Activated naive CD8-positive, alpha-beta T cell (primary cell): ENCODE results near the gene TSPYL4.

Experiments
- H3K27ac Mint-ChIP-seq: one replicate; pipeline ENCODE4 v1.8.0; 2021; ENCODE audit warnings: mixed read lengths
- H3K27me3 Mint-ChIP-seq: one replicate; pipeline ENCODE4 v1.8.0; 2021; ENCODE audit warnings: mixed read lengths
- H3K36me3 Mint-ChIP-seq: one replicate; pipeline ENCODE4 v1.8.0; 2021; ENCODE audit warnings: mixed read lengths
- H3K4me1 Mint-ChIP-seq: one replicate; pipeline ENCODE4 v1.8.0; 2021; ENCODE audit warnings: low read depth, mixed read lengths
- H3K4me3 Mint-ChIP-seq: one replicate; pipeline ENCODE4 v1.8.0; 2021; ENCODE audit warnings: mild to moderate bottlenecking, mixed read lengths
- H3K9me3 Mint-ChIP-seq: one replicate; pipeline ENCODE4 v1.8.0; 2021; ENCODE audit warnings: low read depth, mixed read lengths

TSPYL4 gene

GRCh38 chr6:116221067-116221466, 32.8 kb downstream of the TSPYL4 start:
- Mint-ChIP-seq H3K9me3 (no peaks in the 10 kb centered on the region), H3K27ac (no peak overlapping the region), H3K4me1 (peaks cover 8% of the 10 kb centered on the region), H3K27me3 (no peaks in the 10 kb centered on the region), H3K4me3 (no peak overlapping the region), H3K36me3 (peaks cover 5% of the 10 kb centered on the region)

- peaks cover 8% of the 10 kb centered on the region for H3K4me1 Mint-ChIP-seq
- H3K9me3 Mint-ChIP-seq: no peaks in the 10 kb centered on the region
- H3K27ac Mint-ChIP-seq: no peak overlapping the region
Observed at GRCh38 chr6:116218866-116219265, 35.0 kb downstream of the TSPYL4 start.

GRCh38 chr6:116218172-116218633, 35.7 kb downstream of the TSPYL4 start:
- H3K9me3 Mint-ChIP-seq: no peaks in the 10 kb centered on the region
- H3K4me1 Mint-ChIP-seq: peaks cover 8% of the 10 kb centered on the region
- H3K36me3 Mint-ChIP-seq: peaks cover 3% of the 10 kb centered on the region
- H3K27ac Mint-ChIP-seq: no peak overlapping the region
- no peaks in the 10 kb centered on the region for H3K27me3 Mint-ChIP-seq
- no peak overlapping the region for H3K4me3 Mint-ChIP-seq

More at GRCh38 chr6:116218866-116219265, 35.0 kb downstream of the TSPYL4 start:
- no peaks in the 10 kb centered on the region for H3K27me3 Mint-ChIP-seq
- H3K36me3 Mint-ChIP-seq: peaks cover 5% of the 10 kb centered on the region
- H3K4me3 Mint-ChIP-seq: no peak overlapping the region

- Mint-ChIP-seq H3K4me1 (peaks cover 8% of the 10 kb centered on the region), H3K9me3 (no peaks in the 10 kb centered on the region), H3K27ac (no peak overlapping the region), H3K27me3 (no peaks in the 10 kb centered on the region), H3K36me3 (peaks cover 3% of the 10 kb centered on the region), H3K4me3 (no peak overlapping the region)
Observed at GRCh38 chr6:116217069-116217468, 36.8 kb downstream of the TSPYL4 start.

GRCh38 chr6:116215414-116215813, 38.5 kb downstream of the TSPYL4 start:
- Mint-ChIP-seq H3K9me3 (no peaks in the 10 kb centered on the region), H3K4me3 (no peak overlapping the region), H3K27me3 (no peaks in the 10 kb centered on the region), H3K36me3 (no peaks in the 10 kb centered on the region), H3K27ac (no peak overlapping the region), H3K4me1 (peaks cover 8% of the 10 kb centered on the region)

GRCh38 chr6:116214681-116215080, 39.2 kb downstream of the TSPYL4 start:
- Mint-ChIP-seq H3K27me3 (no peaks in the 10 kb centered on the region), H3K4me3 (no peak overlapping the region), H3K9me3 (no peaks in the 10 kb centered on the region), H3K27ac (no peak overlapping the region), H3K4me1 (peaks cover 8% of the 10 kb centered on the region), H3K36me3 (no peaks in the 10 kb centered on the region)

- no peaks in the 10 kb centered on the region for H3K36me3 Mint-ChIP-seq
- H3K27me3 Mint-ChIP-seq: no peaks in the 10 kb centered on the region
- H3K4me1 Mint-ChIP-seq: no peaks in the 10 kb centered on the region
- H3K9me3 Mint-ChIP-seq: no peaks in the 10 kb centered on the region
- no peak overlapping the region for H3K4me3 Mint-ChIP-seq
- no peak overlapping the region for H3K27ac Mint-ChIP-seq
Observed at GRCh38 chr6:116210750-116211425, 43.0 kb downstream of the TSPYL4 start.

- no peaks in the 10 kb centered on the region for H3K4me1 Mint-ChIP-seq
- H3K36me3 Mint-ChIP-seq: no peaks in the 10 kb centered on the region
Observed at GRCh38 chr6:116210316-116210715, 43.6 kb downstream of the TSPYL4 start.

GRCh38 chr6:116208056-116208785, 45.7 kb downstream of the TSPYL4 start:
- Mint-ChIP-seq H3K4me3 (no peak overlapping the region), H3K36me3 (no peaks in the 10 kb centered on the region), H3K4me1 (no peaks in the 10 kb centered on the region), H3K27ac (no peak overlapping the region), H3K27me3 (no peaks in the 10 kb centered on the region), H3K9me3 (no peaks in the 10 kb centered on the region)

More at GRCh38 chr6:116210316-116210715, 43.6 kb downstream of the TSPYL4 start:
- no peaks in the 10 kb centered on the region for H3K27me3 Mint-ChIP-seq
- H3K4me3 Mint-ChIP-seq: no peak overlapping the region
- no peak overlapping the region for H3K27ac Mint-ChIP-seq
- H3K9me3 Mint-ChIP-seq: no peaks in the 10 kb centered on the region

- no peaks in the 10 kb centered on the region for H3K36me3 Mint-ChIP-seq
- no peak overlapping the region for H3K4me3 Mint-ChIP-seq
- H3K27me3 Mint-ChIP-seq: no peaks in the 10 kb centered on the region
- H3K9me3 Mint-ChIP-seq: no peaks in the 10 kb centered on the region
- H3K4me1 Mint-ChIP-seq: no peaks in the 10 kb centered on the region
- H3K27ac Mint-ChIP-seq: no peak overlapping the region
Observed at GRCh38 chr6:116206231-116206903, 47.5 kb downstream of the TSPYL4 start.

- no peak overlapping the region for H3K27ac Mint-ChIP-seq
- no peaks in the 10 kb centered on the region for H3K4me1 Mint-ChIP-seq
- no peaks in the 10 kb centered on the region for H3K36me3 Mint-ChIP-seq
- H3K9me3 Mint-ChIP-seq: no peaks in the 10 kb centered on the region
- H3K4me3 Mint-ChIP-seq: no peak overlapping the region
- no peaks in the 10 kb centered on the region for H3K27me3 Mint-ChIP-seq
Observed at GRCh38 chr6:116205281-116205680, 48.6 kb downstream of the TSPYL4 start.

- Mint-ChIP-seq H3K27me3 (no peaks in the 10 kb centered on the region), H3K27ac (no peak overlapping the region), H3K36me3 (peaks cover 4% of the 10 kb centered on the region), H3K4me3 (no peak overlapping the region), H3K4me1 (no peaks in the 10 kb centered on the region), H3K9me3 (no peaks in the 10 kb centered on the region)
Observed at GRCh38 chr6:116201538-116201937, 52.3 kb downstream of the TSPYL4 start.

- no peaks in the 10 kb centered on the region for H3K9me3 Mint-ChIP-seq
- no peak overlapping the region for H3K4me3 Mint-ChIP-seq
- peaks cover 4% of the 10 kb centered on the region for H3K36me3 Mint-ChIP-seq
- no peaks in the 10 kb centered on the region for H3K4me1 Mint-ChIP-seq
- no peak overlapping the region for H3K27ac Mint-ChIP-seq
- H3K27me3 Mint-ChIP-seq: no peaks in the 10 kb centered on the region
Observed at GRCh38 chr6:116200619-116201249, 53.1 kb downstream of the TSPYL4 start.
